T-helper 22 cell (primary cell): Measurements from ENCODE around the gene ADCY3.
"Not testable (repeated sequence)": the region's sequence is repeated elsewhere in the genome, so short reads cannot be mapped to it uniquely, and the experiment has no call there.

Source experiments
- DNase-seq: peaks from one replicate; pipeline ENCODE4 v3.0.0-alpha.2; 2020; ENCODE audit warnings: low read depth

ADCY3 gene

DNA sequence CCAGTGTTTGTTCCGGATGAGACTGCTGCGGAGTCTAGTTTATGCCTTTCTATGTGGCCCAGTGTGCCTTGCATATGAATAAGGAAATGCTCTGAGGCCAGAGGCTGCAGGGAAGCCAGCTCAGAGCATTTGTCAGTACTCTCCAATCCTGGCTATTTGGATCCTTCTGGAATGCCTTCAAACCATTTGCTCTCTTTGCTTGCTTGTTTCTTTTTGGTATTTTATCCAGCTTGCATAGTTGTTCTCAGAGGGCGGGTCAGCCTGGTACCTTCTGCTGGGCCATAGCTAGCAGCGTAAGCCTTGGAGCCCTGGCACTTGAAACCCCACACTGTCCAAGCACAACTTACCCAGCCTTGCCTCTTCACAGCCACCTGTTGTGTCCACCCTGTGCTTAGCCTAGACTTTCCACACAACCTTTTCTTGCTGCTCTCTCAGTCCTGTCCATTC, 106.3 kb downstream of the ADCY3 start:
- no peak for DNase-seq

DNA sequence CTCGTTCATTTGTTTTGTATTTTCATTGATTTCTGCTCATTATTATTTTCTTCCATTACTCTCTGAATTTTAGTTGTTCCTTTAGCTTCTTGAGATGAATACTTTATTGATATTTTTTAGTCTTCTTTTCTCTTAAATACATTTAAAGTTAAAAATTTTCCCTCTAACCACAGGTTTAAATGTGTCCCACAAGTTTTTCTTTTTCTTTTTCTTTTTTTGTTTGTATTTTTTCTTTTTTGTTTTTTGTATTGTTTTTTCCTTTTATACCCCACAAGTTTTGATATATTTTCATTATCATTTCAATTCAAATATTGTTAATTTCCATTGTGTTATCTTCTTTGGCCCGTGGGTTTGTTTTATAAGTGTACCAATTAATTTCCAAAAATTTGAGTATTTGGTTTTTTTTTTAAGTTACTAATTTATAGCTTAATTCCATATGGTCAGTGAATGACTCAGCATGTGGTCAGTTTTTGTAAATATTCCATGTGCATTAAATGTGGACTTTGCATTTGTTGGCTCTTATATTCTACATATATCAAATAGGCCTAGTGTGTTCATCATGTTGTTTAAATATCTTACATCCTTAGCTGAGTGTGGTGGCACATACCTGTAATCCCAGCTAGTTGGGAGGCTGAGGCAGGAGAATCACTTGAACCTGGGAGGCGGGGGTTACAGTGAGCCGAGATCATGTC, 110.6 kb downstream of the ADCY3 start:
- DNase-seq, result no peak

DNA sequence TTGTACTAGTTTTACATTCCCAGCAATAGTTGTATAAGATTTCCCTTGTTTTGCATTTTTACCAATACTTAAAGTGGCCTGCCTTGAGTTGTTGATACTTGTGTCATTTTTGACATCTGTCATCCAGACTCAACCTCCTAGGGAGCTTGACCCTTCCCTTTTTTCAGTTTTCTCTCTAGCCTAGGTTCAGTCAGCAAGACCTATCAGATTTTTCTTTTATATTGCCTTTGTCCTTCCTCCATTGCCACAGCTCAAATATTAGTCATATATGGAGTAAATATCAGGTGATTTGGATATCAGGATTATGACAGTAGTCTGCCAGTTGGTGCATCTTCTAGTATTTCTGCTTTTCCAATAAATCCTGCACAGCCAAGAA, 113.4 kb downstream of the ADCY3 start:
- DNase-seq, result no peak

- DNase-seq, result not testable (repeated sequence)
Observed at GRCh38 chr2:24805811-24806660, 114.0 kb downstream of the ADCY3 start.

DNA sequence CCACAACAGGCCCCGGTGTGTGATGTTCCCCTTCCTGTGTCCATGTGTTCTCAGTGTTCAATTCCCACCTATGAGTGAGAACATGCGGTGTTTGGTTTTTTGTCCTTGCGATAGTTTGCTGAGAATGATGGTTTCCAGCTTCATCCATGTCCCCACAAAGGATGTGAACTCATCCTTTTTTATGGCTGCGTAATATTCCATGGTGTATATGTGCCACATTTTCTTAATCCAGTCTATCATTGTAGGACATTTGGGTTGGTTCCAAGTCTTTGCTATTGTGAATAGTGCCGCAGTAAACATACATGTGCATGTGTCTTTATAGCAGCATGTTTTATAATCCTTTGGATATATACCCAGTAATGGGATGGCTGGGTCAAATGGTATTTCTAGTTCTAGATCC, 119.5 kb downstream of the ADCY3 start:
- DNase-seq, result not testable (repeated sequence)

DNA sequence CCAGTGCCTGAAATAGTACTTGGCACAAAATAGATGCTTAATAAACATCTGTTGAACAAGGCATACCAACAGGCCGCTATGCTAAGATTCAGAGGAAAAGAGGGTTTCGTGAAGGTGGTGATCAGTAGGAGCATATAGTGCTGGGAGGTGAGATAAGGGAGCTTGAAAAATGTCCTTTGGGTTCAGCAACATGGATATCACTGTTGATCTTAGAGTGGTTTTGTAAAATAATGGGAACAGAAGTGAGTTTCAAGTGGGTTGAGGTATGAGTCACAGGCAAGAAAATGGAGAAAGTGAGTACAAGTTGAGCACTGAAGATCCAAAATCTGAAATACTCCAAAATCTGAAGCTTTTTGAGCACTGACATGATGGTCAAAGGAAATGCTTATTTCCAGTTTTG, 122.4 kb downstream of the ADCY3 start:
- no peak for DNase-seq

DNA sequence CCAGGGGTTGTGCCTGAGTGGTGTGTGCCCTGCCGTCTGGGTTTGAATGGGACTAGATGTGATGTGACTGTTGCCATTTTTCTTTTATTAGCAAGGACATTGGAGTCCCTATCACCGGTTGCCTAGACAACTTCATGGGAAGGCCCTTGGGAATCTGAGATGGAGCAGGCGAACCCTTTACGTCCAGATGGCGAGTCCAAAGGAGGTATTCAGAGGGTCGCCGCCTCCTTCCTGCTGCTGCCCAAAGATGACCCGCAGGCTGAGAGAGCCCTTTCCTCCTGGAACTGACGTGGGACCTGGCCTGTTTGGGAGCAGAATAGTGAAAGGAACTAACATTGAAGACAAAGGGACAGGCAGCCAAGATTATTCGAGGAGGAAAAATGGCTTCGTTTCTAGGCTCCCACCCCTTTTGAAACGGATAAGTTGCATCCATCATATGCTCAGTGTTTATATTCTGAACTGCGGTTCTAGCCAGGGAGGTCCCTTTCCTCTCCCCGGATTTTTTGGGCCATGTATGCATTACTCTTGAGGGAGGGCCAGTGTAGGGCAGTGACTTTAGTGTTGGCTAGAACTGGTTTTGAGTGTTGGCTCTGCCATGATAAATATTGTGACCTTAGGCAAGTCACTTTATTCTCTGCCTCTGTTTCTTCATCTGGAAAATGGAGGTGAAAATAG, 126.1 kb downstream of the ADCY3 start:
- no peak for DNase-seq

DNA sequence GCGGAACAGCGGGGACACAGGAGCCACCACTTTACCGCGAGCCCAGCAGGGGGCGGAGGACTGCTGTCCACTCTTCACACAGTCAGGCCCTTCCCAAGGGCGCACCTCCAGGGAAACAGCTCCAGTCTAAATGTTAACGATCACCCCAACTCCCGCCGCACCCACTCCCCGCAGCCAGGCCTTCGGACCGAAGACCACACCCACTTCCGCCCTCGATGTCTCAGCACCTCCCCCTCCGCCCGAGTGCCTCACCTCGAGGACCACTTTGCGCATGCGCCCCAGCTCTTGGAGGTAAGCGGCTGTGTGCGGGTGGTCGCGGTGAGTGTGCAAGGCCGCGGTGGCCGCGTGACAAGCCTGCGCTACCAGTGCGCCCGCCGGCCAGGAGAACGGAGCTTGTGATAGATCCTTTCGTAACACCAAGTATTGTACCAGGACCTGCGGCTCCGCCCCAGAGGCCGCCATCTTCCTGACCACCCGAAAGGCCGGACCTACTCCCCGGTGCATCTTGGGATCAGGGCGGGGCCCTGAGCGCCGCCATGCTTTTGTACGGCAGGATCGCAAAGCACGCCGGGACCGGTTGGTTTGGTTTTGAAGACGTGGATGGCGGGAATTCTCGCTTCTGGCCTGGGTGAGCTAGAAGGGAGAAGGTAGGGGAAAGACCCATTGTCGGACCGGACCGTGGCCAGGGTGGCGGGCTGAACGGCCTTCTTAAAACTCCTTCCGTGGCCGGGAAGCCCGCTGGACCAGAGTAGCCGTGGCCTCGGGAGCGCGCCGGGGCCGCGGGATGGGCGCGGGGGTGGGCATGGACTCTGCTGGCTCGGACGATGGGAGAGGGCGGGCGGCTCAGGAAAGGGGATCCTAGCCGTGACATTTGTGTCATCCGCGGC, 126.9 kb downstream of the ADCY3 start, which contains the start of the genes CENPO and PTRHD1:
TSS of gene CENPO (plus strand) at position 552 of the 887 bp plus-strand sequence. CDS start 495 bp downstream, outside the sequence.
TSS of gene PTRHD1 (minus strand) at position 518 of the 887 bp plus-strand sequence. CDS start at position 504, 14 bp downstream.
- peak; percentile 92 for DNase-seq

- DNase-seq, result no peak
Observed at GRCh38 chr2:24792542-24792873, 127.5 kb downstream of the ADCY3 start.

DNA sequence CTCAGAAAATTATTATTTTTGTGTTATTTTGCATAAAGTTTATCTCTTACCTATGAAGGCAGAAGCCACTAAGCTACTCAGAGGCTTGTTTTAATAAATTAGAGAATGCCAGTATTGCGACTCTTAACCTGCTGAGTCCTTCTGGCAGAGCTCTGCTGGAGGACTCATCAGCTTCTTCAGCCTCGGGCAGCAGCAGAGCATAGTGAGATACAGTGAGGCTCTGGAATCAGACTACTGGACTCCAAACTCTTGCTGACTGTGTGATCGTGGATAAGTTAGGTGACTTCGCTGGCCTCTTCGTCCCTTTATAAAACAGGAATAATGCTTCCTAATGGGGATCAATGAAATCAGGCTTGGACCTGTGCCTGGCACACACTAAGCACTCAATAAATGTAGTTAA, 128.6 kb downstream of the ADCY3 start:
- no peak for DNase-seq

GRCh38 chr2:24788816-24789215, 131.2 kb downstream of the ADCY3 start:
- no peak for DNase-seq

GRCh38 chr2:24787532-24787931, 132.5 kb downstream of the ADCY3 start:
- no peak for DNase-seq

- no peak for DNase-seq
Observed at GRCh38 chr2:24785671-24786321, 134.2 kb downstream of the ADCY3 start.

- no peak for DNase-seq
Observed at GRCh38 chr2:24783641-24784040, 136.4 kb downstream of the ADCY3 start.

- DNase-seq, result no peak
Observed at GRCh38 chr2:24779116-24779515, 140.9 kb downstream of the ADCY3 start.

- no peak for DNase-seq
Observed at GRCh38 chr2:24774373-24774772, 145.7 kb downstream of the ADCY3 start.

DNA sequence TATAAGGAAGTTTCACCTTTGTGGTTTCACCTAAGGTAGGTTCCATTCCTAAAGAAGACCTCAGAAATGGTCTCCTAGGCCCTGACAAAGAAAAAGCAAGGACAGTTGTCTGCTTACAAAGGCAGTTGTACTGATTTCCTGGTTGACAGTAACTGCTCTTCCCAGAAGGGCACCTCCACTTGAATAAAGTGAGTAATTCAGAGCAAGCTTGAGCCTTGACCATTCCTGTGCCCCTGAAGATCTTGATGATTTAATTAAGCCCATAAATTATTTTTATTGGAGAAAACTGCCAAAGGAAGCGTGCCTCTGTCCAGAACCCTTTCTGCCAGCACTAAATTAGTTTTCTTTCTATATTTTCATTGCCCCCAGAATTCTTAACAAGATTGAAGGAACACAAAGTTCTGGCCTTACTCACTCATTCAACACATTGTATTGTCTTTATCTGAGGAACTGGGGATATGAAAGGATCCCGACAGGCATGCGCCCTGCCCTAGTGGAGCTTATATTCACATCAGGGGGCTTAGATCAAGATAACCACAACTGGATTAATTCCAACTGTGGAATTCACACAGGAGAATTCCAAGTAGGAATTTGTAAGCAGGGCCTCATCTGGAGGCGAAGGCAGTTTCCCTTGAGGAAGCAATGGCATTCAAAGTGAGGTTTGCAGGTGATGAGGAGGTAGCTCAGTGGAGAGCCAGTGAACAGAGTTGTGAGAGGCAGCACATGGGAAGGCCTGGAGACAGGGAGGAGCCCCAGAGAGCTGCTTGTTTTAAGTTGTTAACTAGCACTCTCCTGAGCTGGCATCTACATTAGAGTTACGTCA, 148.1 kb downstream of the ADCY3 start:
- no peak for DNase-seq

DNA sequence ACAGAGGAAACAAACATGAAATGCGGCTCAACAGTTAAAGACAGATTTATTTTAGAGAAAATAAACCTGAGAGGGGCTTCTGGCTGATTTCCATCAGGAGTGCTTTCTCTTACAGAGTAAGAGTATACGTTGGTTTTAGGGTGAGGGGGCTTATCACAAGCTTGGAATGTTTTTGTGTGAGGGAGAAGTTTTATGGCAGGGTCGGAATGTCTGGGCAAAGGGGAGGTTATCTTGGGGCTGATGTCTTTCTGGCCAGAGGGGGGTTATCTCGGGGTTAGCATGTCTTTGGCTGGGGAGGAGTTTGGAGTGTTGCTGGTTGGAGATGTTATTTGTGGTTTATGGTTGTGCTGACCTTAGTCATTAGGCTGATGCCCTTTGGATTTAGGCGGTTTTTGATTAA, 149.0 kb downstream of the ADCY3 start:
- DNase-seq, result no peak
